WTC11 (cell line): ENCODE measurements around the gene CX3CL1. TPM values are rescaled to one million over a fixed set of nuclear protein-coding genes. Genes with fewer than 3 reads are reported as not detected.

ENCODE experiments used
- ATAC-seq: fragments of 200-7000 bp; cut with Tn5 transposase; 2 replicates; pipeline ENCODE4 v1.10.0; 2021; ENCODE audit warnings: mild to moderate bottlenecking, moderate library complexity
- CTCF ChIA-PET: fragments of 300-600 bp; sonication (Branson Sonifier 250); formaldehyde crosslinking; loops from one replicate; lab custom pipeline; 2021; ENCODE audit warnings: antibody characterized with exemption; lab: Charles Lee
- POLR2A ChIA-PET: fragments of 350-600 bp; sonication (Branson Sonifier 250); formaldehyde crosslinking; loops from one replicate; lab custom pipeline; 2021; ENCODE audit warnings: antibody characterized with exemption; lab: Charles Lee
- DNase-seq: peaks from one replicate; pipeline ENCODE4 v3.0.0; 2021; ENCODE audit warnings: low spot score
- H3K27ac Mint-ChIP-seq: 2 replicates; pipeline ENCODE4 v1.8.0; 2021; ENCODE audit warnings: mixed read lengths
- H3K27me3 Mint-ChIP-seq: 2 replicates; pipeline ENCODE4 v1.8.0; 2021; ENCODE audit warnings: low read depth, mild to moderate bottlenecking, moderate library complexity, mixed read lengths
- H3K36me3 Mint-ChIP-seq: 2 replicates; pipeline ENCODE4 v1.8.0; 2021; ENCODE audit warnings: mixed read lengths
- H3K4me1 Mint-ChIP-seq: 2 replicates; pipeline ENCODE4 v1.8.0; 2022; ENCODE audit warnings: mixed read lengths
- H3K4me3 Mint-ChIP-seq: 2 replicates; pipeline ENCODE4 v1.8.0; 2021; ENCODE audit warnings: mild to moderate bottlenecking, moderate library complexity, mixed read lengths
- H3K9me3 Mint-ChIP-seq: 2 replicates; pipeline ENCODE4 v1.8.0; 2021; ENCODE audit warnings: mixed read lengths
- ATF1 ChIP-seq: sonication (generic); formaldehyde crosslinking; IDR thresholded peaks from 2 replicates; pipeline ENCODE4 v1.8.1; 2023; ENCODE audit warnings: mild to moderate bottlenecking, moderate library complexity, missing genetic modification reagents
- CBFB ChIP-seq: sonication (generic); formaldehyde crosslinking; IDR thresholded peaks from 2 replicates; pipeline ENCODE4 v1.8.1; 2022; ENCODE audit warnings: mild to moderate bottlenecking, low read depth, missing genetic modification reagents
- EMX1 ChIP-seq: fragments of 250-450 bp; sonication (Bioruptor Pico); IDR thresholded peaks from 2 replicates; pipeline ENCODE4 v1.8.0; 2021; ENCODE audit warnings: mild to moderate bottlenecking
- FOXJ3 ChIP-seq: sonication (generic); formaldehyde crosslinking; IDR thresholded peaks from 2 replicates; pipeline ENCODE4 v1.9.0; 2021; ENCODE audit warnings: missing genetic modification reagents, mild to moderate bottlenecking, borderline replicate concordance
- IRF2 ChIP-seq: sonication (generic); formaldehyde crosslinking; IDR thresholded peaks from 2 replicates; pipeline ENCODE4 v1.8.0; 2022; ENCODE audit warnings: low read depth, missing genetic modification reagents, borderline replicate concordance
- MYBL2 ChIP-seq: sonication (generic); formaldehyde crosslinking; IDR thresholded peaks from 2 replicates; pipeline ENCODE4 v1.8.1; 2023; ENCODE audit warnings: mild to moderate bottlenecking, moderate library complexity, missing genetic modification reagents
- NR1H2 ChIP-seq: sonication (generic); formaldehyde crosslinking; IDR thresholded peaks from 2 replicates; pipeline ENCODE4 v1.9.0; 2021; ENCODE audit warnings: mild to moderate bottlenecking, moderate library complexity, missing genetic modification reagents
- NR3C1 ChIP-seq: sonication (generic); formaldehyde crosslinking; conservative IDR thresholded peaks from 2 replicates; pipeline ENCODE4 v1.8.1; 2023; ENCODE audit warnings: low read depth, mild to moderate bottlenecking, missing genetic modification reagents
- OVOL2 ChIP-seq: fragments of 250-450 bp; sonication (Bioruptor Pico); IDR thresholded peaks from 2 replicates; pipeline ENCODE4 v1.9.0; 2021; ENCODE audit warnings: mild to moderate bottlenecking, borderline replicate concordance
- RORB ChIP-seq: fragments of 250-450 bp; sonication (Bioruptor Pico); IDR thresholded peaks from 2 replicates; pipeline ENCODE4 v1.9.0; 2021; ENCODE audit warnings: mild to moderate bottlenecking
- SMAD4 ChIP-seq: sonication (generic); formaldehyde crosslinking; IDR thresholded peaks from 2 replicates; pipeline ENCODE4 v1.8.0; 2022; ENCODE audit warnings: mild to moderate bottlenecking, missing genetic modification reagents
- SOX15 ChIP-seq: fragments of 250-450 bp; sonication (Bioruptor Pico); IDR thresholded peaks from 2 replicates; pipeline ENCODE4 v1.9.0; 2021; ENCODE audit warnings: mild to moderate bottlenecking
- TCF7 ChIP-seq: sonication (generic); formaldehyde crosslinking; IDR thresholded peaks from 2 replicates; pipeline ENCODE4 v1.8.0; 2022; ENCODE audit warnings: mild to moderate bottlenecking, low read depth, missing genetic modification reagents, moderate library complexity
- TP53 ChIP-seq: sonication (generic); formaldehyde crosslinking; IDR thresholded peaks from 2 replicates; pipeline ENCODE4 v1.8.1; 2023; ENCODE audit warnings: mild to moderate bottlenecking, missing genetic modification reagents
- ZNF121 ChIP-seq: sonication (generic); formaldehyde crosslinking; IDR thresholded peaks from 2 replicates; pipeline ENCODE4 v1.8.0; 2023; ENCODE audit warnings: missing genetic modification reagents
- ZNF219 ChIP-seq: sonication (generic); formaldehyde crosslinking; IDR thresholded peaks from 2 replicates; pipeline ENCODE4 v1.8.0; 2023; ENCODE audit warnings: missing genetic modification reagents, mild to moderate bottlenecking, borderline replicate concordance
- ZNF416 ChIP-seq: fragments of 250-450 bp; sonication (Bioruptor Pico); IDR thresholded peaks from 2 replicates; pipeline ENCODE4 v1.9.0; 2021; ENCODE audit warnings: mild to moderate bottlenecking, inconsistent platforms
- ZNF423 ChIP-seq: fragments of 250-450 bp; sonication (Bioruptor Pico); IDR thresholded peaks from 2 replicates; pipeline ENCODE4 v2.1.2; 2022; ENCODE audit warnings: mild to moderate bottlenecking, moderate library complexity
- ZNF671 ChIP-seq: fragments of 250-450 bp; sonication (Bioruptor Pico); IDR thresholded peaks from 2 replicates; pipeline ENCODE4 v1.8.0; 2021; ENCODE audit warnings: mild to moderate bottlenecking
- total RNA-seq: library from RNA; stranded (reverse); gene quantifications from 3 replicates; pipeline ENCODE4 v1.2.3, GENCODE V29; 2021
- TF ChIP-seq, protein P1 (sequence below): sonication (generic); formaldehyde crosslinking; IDR thresholded peaks from 2 replicates; pipeline ENCODE4 v1.8.1; 2023; ENCODE audit warnings: mild to moderate bottlenecking, missing genetic modification reagents, borderline replicate concordance
- TF ChIP-seq, protein P2 (sequence below): sonication (generic); formaldehyde crosslinking; IDR thresholded peaks from 2 replicates; pipeline ENCODE4 v1.8.0; 2023; ENCODE audit warnings: missing genetic modification reagents, mild to moderate bottlenecking, borderline replicate concordance
- TF ChIP-seq, protein P3 (sequence below): sonication (generic); formaldehyde crosslinking; IDR thresholded peaks from 2 replicates; pipeline ENCODE4 v1.8.0; 2022; ENCODE audit warnings: mild to moderate bottlenecking, missing genetic modification reagents

Gene CX3CL1
- total RNA-seq, 1 experiment from 2014 or later: 1.2 TPM

DNA sequence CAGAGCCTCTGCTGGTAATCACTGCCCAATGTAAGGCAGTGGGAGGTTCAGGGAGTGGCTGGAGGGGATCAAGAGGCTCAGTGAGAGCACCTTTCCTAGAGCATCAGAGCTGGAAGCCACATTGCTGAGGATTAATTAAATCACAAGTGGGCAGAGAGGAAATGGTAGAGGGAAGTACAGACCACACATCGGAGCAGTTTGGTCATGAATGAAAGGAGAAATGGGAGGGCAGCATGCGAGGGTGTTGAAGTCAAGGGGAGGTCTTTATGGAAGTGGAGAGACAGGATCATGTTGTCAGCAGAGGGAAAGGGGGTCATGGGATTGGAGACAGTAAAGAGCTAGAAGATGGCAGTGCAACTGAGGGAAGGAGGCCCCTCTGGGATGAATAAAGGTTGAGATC, 34.6 kb downstream of the CX3CL1 start (continued):
- TF ChIP-seq, protein P1, sequence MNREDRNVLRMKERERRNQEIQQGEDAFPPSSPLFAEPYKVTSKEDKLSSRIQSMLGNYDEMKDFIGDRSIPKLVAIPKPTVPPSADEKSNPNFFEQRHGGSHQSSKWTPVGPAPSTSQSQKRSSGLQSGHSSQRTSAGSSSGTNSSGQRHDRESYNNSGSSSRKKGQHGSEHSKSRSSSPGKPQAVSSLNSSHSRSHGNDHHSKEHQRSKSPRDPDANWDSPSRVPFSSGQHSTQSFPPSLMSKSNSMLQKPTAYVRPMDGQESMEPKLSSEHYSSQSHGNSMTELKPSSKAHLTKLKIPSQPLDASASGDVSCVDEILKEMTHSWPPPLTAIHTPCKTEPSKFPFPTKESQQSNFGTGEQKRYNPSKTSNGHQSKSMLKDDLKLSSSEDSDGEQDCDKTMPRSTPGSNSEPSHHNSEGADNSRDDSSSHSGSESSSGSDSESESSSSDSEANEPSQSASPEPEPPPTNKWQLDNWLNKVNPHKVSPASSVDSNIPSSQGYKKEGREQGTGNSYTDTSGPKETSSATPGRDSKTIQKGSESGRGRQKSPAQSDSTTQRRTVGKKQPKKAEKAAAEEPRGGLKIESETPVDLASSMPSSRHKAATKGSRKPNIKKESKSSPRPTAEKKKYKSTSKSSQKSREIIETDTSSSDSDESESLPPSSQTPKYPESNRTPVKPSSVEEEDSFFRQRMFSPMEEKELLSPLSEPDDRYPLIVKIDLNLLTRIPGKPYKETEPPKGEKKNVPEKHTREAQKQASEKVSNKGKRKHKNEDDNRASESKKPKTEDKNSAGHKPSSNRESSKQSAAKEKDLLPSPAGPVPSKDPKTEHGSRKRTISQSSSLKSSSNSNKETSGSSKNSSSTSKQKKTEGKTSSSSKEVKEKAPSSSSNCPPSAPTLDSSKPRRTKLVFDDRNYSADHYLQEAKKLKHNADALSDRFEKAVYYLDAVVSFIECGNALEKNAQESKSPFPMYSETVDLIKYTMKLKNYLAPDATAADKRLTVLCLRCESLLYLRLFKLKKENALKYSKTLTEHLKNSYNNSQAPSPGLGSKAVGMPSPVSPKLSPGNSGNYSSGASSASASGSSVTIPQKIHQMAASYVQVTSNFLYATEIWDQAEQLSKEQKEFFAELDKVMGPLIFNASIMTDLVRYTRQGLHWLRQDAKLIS (CRISPR knock-in tag): no peak
- TF ChIP-seq EMX1 (CRISPR knock-in tag) (no peak), RORB (no peak), FOXJ3 (no peak), OVOL2 (CRISPR knock-in tag) (no peak)
- TF ChIP-seq, protein P2, sequence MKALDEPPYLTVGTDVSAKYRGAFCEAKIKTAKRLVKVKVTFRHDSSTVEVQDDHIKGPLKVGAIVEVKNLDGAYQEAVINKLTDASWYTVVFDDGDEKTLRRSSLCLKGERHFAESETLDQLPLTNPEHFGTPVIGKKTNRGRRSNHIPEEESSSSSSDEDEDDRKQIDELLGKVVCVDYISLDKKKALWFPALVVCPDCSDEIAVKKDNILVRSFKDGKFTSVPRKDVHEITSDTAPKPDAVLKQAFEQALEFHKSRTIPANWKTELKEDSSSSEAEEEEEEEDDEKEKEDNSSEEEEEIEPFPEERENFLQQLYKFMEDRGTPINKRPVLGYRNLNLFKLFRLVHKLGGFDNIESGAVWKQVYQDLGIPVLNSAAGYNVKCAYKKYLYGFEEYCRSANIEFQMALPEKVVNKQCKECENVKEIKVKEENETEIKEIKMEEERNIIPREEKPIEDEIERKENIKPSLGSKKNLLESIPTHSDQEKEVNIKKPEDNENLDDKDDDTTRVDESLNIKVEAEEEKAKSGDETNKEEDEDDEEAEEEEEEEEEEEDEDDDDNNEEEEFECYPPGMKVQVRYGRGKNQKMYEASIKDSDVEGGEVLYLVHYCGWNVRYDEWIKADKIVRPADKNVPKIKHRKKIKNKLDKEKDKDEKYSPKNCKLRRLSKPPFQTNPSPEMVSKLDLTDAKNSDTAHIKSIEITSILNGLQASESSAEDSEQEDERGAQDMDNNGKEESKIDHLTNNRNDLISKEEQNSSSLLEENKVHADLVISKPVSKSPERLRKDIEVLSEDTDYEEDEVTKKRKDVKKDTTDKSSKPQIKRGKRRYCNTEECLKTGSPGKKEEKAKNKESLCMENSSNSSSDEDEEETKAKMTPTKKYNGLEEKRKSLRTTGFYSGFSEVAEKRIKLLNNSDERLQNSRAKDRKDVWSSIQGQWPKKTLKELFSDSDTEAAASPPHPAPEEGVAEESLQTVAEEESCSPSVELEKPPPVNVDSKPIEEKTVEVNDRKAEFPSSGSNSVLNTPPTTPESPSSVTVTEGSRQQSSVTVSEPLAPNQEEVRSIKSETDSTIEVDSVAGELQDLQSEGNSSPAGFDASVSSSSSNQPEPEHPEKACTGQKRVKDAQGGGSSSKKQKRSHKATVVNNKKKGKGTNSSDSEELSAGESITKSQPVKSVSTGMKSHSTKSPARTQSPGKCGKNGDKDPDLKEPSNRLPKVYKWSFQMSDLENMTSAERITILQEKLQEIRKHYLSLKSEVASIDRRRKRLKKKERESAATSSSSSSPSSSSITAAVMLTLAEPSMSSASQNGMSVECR: no peak

DNA sequence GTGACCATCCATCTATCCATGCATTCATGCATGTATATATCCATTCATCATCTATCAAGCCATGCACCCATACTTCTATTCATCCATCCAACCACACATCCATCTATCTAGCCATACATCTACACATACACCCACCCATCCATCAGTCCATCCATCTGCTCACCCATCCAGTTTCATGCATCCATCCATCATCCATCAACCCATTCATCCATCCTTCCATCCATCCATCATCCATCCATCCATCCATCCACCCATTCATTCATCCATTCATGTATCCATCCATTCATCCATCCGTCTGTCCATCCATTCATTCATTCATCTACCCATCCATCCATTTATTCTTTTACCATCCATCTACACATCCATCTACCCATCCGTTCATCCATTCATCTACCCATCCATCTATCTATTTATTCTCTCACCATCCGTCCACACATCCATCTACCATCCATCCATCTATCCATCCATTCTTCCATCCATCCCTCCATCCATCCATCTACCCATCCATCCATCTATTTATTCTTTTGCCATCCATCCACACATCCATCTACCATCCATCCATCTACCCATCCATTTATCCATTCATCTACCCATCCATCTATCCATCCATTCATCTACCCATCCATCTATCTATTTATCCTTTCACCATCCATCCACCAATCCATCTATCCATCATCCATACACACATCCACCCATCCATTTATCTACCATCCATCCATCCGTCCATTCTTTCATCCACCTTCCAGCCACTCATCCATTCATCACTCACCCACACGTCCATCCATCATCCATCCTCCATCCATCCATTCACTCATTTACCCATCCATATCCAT, 35.4 kb downstream of the CX3CL1 start:
- H3K4me3 Mint-ChIP-seq: no peak overlapping the region
- DNase-seq (no peak), ATAC-seq (no peak)
- H3K4me1 Mint-ChIP-seq: peaks cover 3% of the 10 kb centered on the region; the same call in 1 of the 2 replicates
- ChIA-PET CTCF (interaction anchor here (1.7 kb wide), 1 partner anchor 9 kb away, joined by 4 read pairs; no protein-coding TSS in a partner anchor), POLR2A (no interaction called here)
- H3K9me3 Mint-ChIP-seq: no peaks in the 10 kb centered on the region
- no peak overlapping the region for H3K27ac Mint-ChIP-seq
- no peaks in the 10 kb centered on the region; the same call in 1 of the 2 replicates for H3K27me3 Mint-ChIP-seq
- H3K36me3 Mint-ChIP-seq: no peaks in the 10 kb centered on the region
- TF ChIP-seq NR1H2 (no peak), ZNF121 (CRISPR knock-in tag) (no peak), CBFB (CRISPR knock-in tag) (no peak), MYBL2 (CRISPR knock-in tag) (no peak), ZNF423 (no peak), ATF1 (no peak), TP53 (CRISPR knock-in tag) (no peak), ZNF416 (no peak)
- TF ChIP-seq, protein P3, sequence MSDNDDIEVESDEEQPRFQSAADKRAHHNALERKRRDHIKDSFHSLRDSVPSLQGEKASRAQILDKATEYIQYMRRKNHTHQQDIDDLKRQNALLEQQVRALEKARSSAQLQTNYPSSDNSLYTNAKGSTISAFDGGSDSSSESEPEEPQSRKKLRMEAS: no peak
- TF ChIP-seq, all 79 proteins: peak for 0

DNA sequence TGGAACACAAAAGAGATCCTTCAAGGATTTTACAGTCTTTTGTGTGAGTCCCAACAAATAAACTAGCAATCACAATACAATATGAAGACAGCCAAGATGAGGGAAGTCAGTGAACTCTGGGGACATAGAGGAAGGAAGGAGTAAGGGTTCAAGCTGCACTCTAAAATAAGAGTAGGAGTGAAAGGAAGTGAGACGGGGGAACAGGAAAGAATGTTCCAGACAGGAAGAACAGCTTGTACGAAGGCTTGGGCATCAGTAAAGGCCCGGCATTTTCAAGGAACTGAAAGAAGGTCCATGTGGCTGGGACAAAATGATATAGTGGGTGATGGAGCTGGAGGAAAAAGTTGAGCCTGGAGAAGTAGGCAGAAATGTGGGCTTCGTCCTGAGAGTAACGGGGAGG, 36.8 kb downstream of the CX3CL1 start:
- no peaks in the 10 kb centered on the region for H3K9me3 Mint-ChIP-seq
- no peaks in the 10 kb centered on the region; the same call in 1 of the 2 replicates for H3K27me3 Mint-ChIP-seq
- ATAC-seq (no peak), DNase-seq (no peak)
- ChIA-PET POLR2A (interaction anchor here (0.5 to 0.7 kb wide), 2 partner anchors 8 to 235 kb away, joined by 3 to 4 read pairs; no protein-coding TSS in a partner anchor), CTCF (interaction anchor here (1.2 to 2.0 kb wide), 3 partner anchors 8 to 107 kb away, joined by 4 to 7 read pairs (median 4); no protein-coding TSS in a partner anchor)
- H3K4me3 Mint-ChIP-seq: no peak overlapping the region
- H3K4me1 Mint-ChIP-seq: peaks cover 3% of the 10 kb centered on the region; the same call in 1 of the 2 replicates
- no peak overlapping the region for H3K27ac Mint-ChIP-seq
- H3K36me3 Mint-ChIP-seq: no peaks in the 10 kb centered on the region
- TF ChIP-seq NR1H2: no peak
- TF ChIP-seq, protein P2: no peak
- TF ChIP-seq IRF2 (CRISPR knock-in tag): no peak
- no peak for TF ChIP-seq NR3C1
- TF ChIP-seq ZNF671 (CRISPR knock-in tag): no peak
- no peak for TF ChIP-seq ZNF219 (CRISPR knock-in tag)
- no peak for TF ChIP-seq TCF7 (CRISPR knock-in tag)
- TF ChIP-seq SOX15: no peak
- no peak for TF ChIP-seq ZNF416
- no peak for TF ChIP-seq SMAD4 (CRISPR knock-in tag)
